ENCODE data around the gene GRM8.

GRM8 gene

DNA sequence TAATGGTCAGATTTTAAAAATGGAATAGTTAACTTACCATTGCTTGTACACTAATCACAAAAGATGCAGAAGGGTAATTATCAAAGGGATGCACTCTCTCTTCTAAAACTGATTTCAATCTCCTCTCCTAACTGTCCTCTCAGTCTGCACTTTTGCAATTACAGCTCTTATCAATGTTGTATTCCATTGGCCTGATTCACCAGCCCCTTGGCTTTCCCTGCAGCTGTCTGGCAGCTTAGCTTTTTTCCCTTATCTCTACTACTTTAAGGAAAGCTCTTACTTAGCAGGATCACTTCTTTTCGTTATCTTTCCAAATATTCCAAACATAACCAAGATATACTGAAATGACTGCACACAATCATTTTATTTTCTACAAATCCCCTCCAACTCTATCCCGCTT is 448.8 kb downstream of the GRM8 start:
- no peaks in the 10 kb centered on the region for H4K20me1 ChIP-seq (ENCODE audit: insufficient read depth, low read length)
- H3K79me2 ChIP-seq (ENCODE audit: insufficient read depth, low read length), result no peaks in the 10 kb centered on the region
- H3K4me3 ChIP-seq (ENCODE audit: low read depth, low read length, poor library complexity, severe bottlenecking), result no peak overlapping the region
- H3K27me3 ChIP-seq (ENCODE audit: insufficient read depth, low read length), result no peaks in the 10 kb centered on the region
- no peaks in the 10 kb centered on the region for H3K4me1 ChIP-seq (ENCODE audit: insufficient read depth, low read length, severe bottlenecking)
- H3K36me3 ChIP-seq (ENCODE audit: insufficient read depth, low read length), result no peaks in the 10 kb centered on the region
- no peak for TF ChIP-seq EZH2 (IDR thresholded peaks at IDR 0.05; ENCODE audit: borderline replicate concordance, low read length)
- TF ChIP-seq, protein P1, sequence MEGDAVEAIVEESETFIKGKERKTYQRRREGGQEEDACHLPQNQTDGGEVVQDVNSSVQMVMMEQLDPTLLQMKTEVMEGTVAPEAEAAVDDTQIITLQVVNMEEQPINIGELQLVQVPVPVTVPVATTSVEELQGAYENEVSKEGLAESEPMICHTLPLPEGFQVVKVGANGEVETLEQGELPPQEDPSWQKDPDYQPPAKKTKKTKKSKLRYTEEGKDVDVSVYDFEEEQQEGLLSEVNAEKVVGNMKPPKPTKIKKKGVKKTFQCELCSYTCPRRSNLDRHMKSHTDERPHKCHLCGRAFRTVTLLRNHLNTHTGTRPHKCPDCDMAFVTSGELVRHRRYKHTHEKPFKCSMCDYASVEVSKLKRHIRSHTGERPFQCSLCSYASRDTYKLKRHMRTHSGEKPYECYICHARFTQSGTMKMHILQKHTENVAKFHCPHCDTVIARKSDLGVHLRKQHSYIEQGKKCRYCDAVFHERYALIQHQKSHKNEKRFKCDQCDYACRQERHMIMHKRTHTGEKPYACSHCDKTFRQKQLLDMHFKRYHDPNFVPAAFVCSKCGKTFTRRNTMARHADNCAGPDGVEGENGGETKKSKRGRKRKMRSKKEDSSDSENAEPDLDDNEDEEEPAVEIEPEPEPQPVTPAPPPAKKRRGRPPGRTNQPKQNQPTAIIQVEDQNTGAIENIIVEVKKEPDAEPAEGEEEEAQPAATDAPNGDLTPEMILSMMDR (IDR thresholded peaks at IDR 0.05; ENCODE audit: low read length), result no peak
- no peak overlapping the region for H3K4me2 ChIP-seq (ENCODE audit: low read length)
- H3K9ac ChIP-seq (ENCODE audit: low read length), result no peak overlapping the region
- no peak overlapping the region for H3K27ac ChIP-seq (ENCODE audit: low read depth, low read length, poor library complexity, severe bottlenecking)
- no peaks in the 10 kb centered on the region for H3K9me2 ChIP-seq (ENCODE audit: low read depth, low read length)
- no peak overlapping the region for H2AFZ ChIP-seq (ENCODE audit: low read length)
- H3F3A ChIP-seq (ENCODE audit: insufficient read depth, low read length), result no peaks in the 10 kb centered on the region
- H3K9me3 ChIP-seq (ENCODE audit: low read length), result no peaks in the 10 kb centered on the region

DNA sequence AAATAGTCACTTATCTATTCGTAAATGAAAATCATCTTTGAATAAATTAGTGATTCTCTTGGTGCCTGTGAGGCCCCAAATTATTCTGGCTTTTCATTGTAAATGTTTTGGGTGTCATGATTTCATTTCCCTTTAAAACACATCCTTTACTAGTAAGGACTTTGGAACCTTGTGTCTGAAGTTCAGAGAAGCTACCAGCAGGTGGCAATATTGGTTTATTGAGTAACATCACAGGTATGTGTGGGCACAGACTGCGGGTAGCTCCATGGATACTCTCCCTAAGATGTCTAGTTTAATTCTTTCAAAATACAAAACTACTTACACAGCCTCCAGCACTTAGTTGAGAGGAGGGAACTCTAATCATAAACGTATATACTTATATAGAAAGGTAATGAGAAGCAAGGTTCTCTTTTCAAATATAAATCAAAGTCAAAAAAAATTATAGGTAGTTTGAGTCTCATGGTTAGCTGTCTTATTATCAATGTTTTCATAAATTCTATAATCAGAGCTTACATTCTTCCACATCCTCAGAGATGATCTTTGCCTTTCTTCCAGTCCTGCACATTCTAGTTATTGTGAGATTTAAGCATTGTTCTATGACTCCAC is 449.6 kb downstream of the GRM8 start:
- H3K79me2 ChIP-seq (ENCODE audit: insufficient read depth, low read length), result no peaks in the 10 kb centered on the region
- H3K9ac ChIP-seq (ENCODE audit: low read length), result no peak overlapping the region
- no peaks in the 10 kb centered on the region for H3F3A ChIP-seq (ENCODE audit: insufficient read depth, low read length)
- H3K36me3 ChIP-seq (ENCODE audit: insufficient read depth, low read length), result no peaks in the 10 kb centered on the region
- no peaks in the 10 kb centered on the region for H3K4me1 ChIP-seq (ENCODE audit: insufficient read depth, low read length, severe bottlenecking)
- TF ChIP-seq, protein P1 (IDR thresholded peaks at IDR 0.05; ENCODE audit: low read length), result peak; percentile 97
- TF ChIP-seq EZH2 (IDR thresholded peaks at IDR 0.05; ENCODE audit: borderline replicate concordance, low read length), result no peak
- no peaks in the 10 kb centered on the region for H3K27me3 ChIP-seq (ENCODE audit: insufficient read depth, low read length)
- H4K20me1 ChIP-seq (ENCODE audit: insufficient read depth, low read length), result no peaks in the 10 kb centered on the region
- H3K4me3 ChIP-seq (ENCODE audit: low read depth, low read length, poor library complexity, severe bottlenecking), result no peak overlapping the region
- no peaks in the 10 kb centered on the region for H3K9me2 ChIP-seq (ENCODE audit: low read depth, low read length)
- H3K4me2 ChIP-seq (ENCODE audit: low read length), result no peak overlapping the region
- no peaks in the 10 kb centered on the region for H3K9me3 ChIP-seq (ENCODE audit: low read length)
- H3K27ac ChIP-seq (ENCODE audit: low read depth, low read length, poor library complexity, severe bottlenecking), result no peak overlapping the region
- H2AFZ ChIP-seq (ENCODE audit: low read length), result no peak overlapping the region

DNA sequence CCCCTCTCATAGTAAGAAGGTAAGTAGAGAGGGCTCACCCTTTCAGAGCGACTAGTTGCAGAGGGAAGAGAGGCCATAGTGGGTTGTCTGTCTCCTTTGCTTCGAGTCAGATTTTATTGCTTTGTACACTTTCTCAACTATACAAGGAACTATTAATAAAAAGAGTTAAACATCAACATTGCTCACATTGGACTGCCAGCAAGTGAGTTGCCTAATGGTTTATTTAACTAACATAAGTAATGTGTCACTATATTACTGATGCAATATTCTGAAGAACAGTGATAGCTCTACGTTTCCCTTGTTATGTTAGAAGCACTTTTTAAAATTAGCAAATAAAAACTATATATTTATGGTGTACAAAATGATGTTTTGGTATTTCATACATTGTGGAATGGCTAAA is 451.0 kb downstream of the GRM8 start:
- TF ChIP-seq EZH2 (IDR thresholded peaks at IDR 0.05; ENCODE audit: borderline replicate concordance, low read length), result no peak
- TF ChIP-seq, protein P1 (IDR thresholded peaks at IDR 0.05; ENCODE audit: low read length), result no peak
- H3K36me3 ChIP-seq (ENCODE audit: insufficient read depth, low read length), result no peaks in the 10 kb centered on the region
- no peaks in the 10 kb centered on the region for H4K20me1 ChIP-seq (ENCODE audit: insufficient read depth, low read length)
- H3K9ac ChIP-seq (ENCODE audit: low read length), result no peak overlapping the region
- no peak overlapping the region for H3K4me2 ChIP-seq (ENCODE audit: low read length)
- H3K4me1 ChIP-seq (ENCODE audit: insufficient read depth, low read length, severe bottlenecking), result no peaks in the 10 kb centered on the region
- no peaks in the 10 kb centered on the region for H3K9me3 ChIP-seq (ENCODE audit: low read length)
- no peak overlapping the region for H3K4me3 ChIP-seq (ENCODE audit: low read depth, low read length, poor library complexity, severe bottlenecking)
- no peaks in the 10 kb centered on the region for H3K27me3 ChIP-seq (ENCODE audit: insufficient read depth, low read length)
- H3K79me2 ChIP-seq (ENCODE audit: insufficient read depth, low read length), result no peaks in the 10 kb centered on the region
- H2AFZ ChIP-seq (ENCODE audit: low read length), result no peak overlapping the region
- H3K9me2 ChIP-seq (ENCODE audit: low read depth, low read length), result no peaks in the 10 kb centered on the region
- H3F3A ChIP-seq (ENCODE audit: insufficient read depth, low read length), result no peaks in the 10 kb centered on the region
- no peak overlapping the region for H3K27ac ChIP-seq (ENCODE audit: low read depth, low read length, poor library complexity, severe bottlenecking)
